Activated naive CD4-positive, alpha-beta T cell treated with anti-CD3 and anti-CD28 coated beads for 36 hours (primary cell): ENCODE results near the gene ASPHD2. TPM values are rescaled to one million over a fixed set of nuclear protein-coding genes. Genes with fewer than 3 reads are reported as not detected.

Source experiments
- CTCF ChIA-PET: fragments of 350-600 bp; sonication (Branson Sonifier 250); formaldehyde crosslinking; loops from one replicate; lab custom pipeline; 2021; ENCODE audit warnings: antibody characterized with exemption; lab: Charles Lee
- DNase-seq: peaks from one replicate; pipeline ENCODE4 v3.0.0-alpha.2; 2020
- H3K27ac Mint-ChIP-seq: one replicate; pipeline ENCODE4 v1.8.0; 2021; ENCODE audit warnings: mild to moderate bottlenecking, mixed read lengths
- H3K27me3 Mint-ChIP-seq: one replicate; pipeline ENCODE4 v1.8.0; 2021; ENCODE audit warnings: low read depth, mixed read lengths
- H3K36me3 Mint-ChIP-seq: one replicate; pipeline ENCODE4 v1.8.0; 2021; ENCODE audit warnings: low read depth, mixed read lengths
- H3K4me1 Mint-ChIP-seq: one replicate; pipeline ENCODE4 v1.8.0; 2021; ENCODE audit warnings: low read depth, mixed read lengths
- H3K4me3 Mint-ChIP-seq: one replicate; pipeline ENCODE4 v1.8.0; 2021; ENCODE audit warnings: mild to moderate bottlenecking, moderate library complexity, mixed read lengths
- H3K9me3 Mint-ChIP-seq: one replicate; pipeline ENCODE4 v1.8.0; 2021; ENCODE audit warnings: mixed read lengths
- intact Hi-C: fragments of 100-400 bp; cut with micrococcal nuclease; formaldehyde crosslinking; loops from one replicate; pipeline ENCODE4 v1.15.1; 2023
- total RNA-seq, 2 experiments: library from RNA; stranded (reverse); gene quantifications; one replicate each; pipeline ENCODE4 v1.2.3, GENCODE V29; 2021

The ASPHD2 gene
- 1 to 10 TPM; 4.4 to 4.7 TPM for total RNA-seq

- H3K36me3 Mint-ChIP-seq, result peaks cover 8% of the 10 kb centered on the region
- peak within 1 kb of the TSS; percentile 99 for H3K27ac Mint-ChIP-seq
- CTCF ChIA-PET, result interaction anchor here (0.8 to 1.5 kb wide), 3 partner anchors 31 to 43 kb away, joined by 3 to 6 read pairs (median 5); no protein-coding TSS in a partner anchor
- peak within 1 kb of the TSS; percentile 94 for H3K4me3 Mint-ChIP-seq
- intact Hi-C loops, result loop anchor here (1.0 to 5.0 kb wide), 6 partner anchors 34 to 1351 kb away; partner anchors contain the start of genes HPS4, SRRD and TPST2
- peak; percentile 83 for DNase-seq
- H3K9me3 Mint-ChIP-seq, result no peaks in the 10 kb centered on the region
- peaks cover 51% of the 10 kb centered on the region for H3K4me1 Mint-ChIP-seq
- peaks cover 4% of the 10 kb centered on the region for H3K27me3 Mint-ChIP-seq
Measured at GRCh38 chr22:26428515-26429457, at the start of gene ASPHD2. Gene ASPHD2, plus strand, starts transcription at chr22:26429260. Its CDS starts 4,356 bp downstream, at chr22:26433616.

GRCh38 chr22:26380072-26380830, 48.8 kb upstream of the ASPHD2 start:
- peaks cover 2% of the 10 kb centered on the region for H3K9me3 Mint-ChIP-seq
- H3K4me1 Mint-ChIP-seq, result peaks cover 8% of the 10 kb centered on the region
- intact Hi-C loops, result no loop called here
- H3K27me3 Mint-ChIP-seq, result peaks cover 41% of the 10 kb centered on the region
- DNase-seq, result no peak
- H3K27ac Mint-ChIP-seq, result no peak overlapping the region
- no peaks in the 10 kb centered on the region for H3K36me3 Mint-ChIP-seq
- no peak overlapping the region for H3K4me3 Mint-ChIP-seq
- CTCF ChIA-PET, result interaction anchor here (0.9 to 2.7 kb wide), 4 partner anchors 11 to 82 kb away, joined by 3 to 8 read pairs (median 3); no protein-coding TSS in a partner anchor

GRCh38 chr22:26382782-26383181, 46.3 kb upstream of the ASPHD2 start:
- intact Hi-C loops, result no loop called here
- no peak overlapping the region for H3K27ac Mint-ChIP-seq
- no peaks in the 10 kb centered on the region for H3K36me3 Mint-ChIP-seq
- no peaks in the 10 kb centered on the region for H3K4me1 Mint-ChIP-seq
- peaks cover 30% of the 10 kb centered on the region for H3K27me3 Mint-ChIP-seq
- DNase-seq, result no peak
- no peak overlapping the region for H3K4me3 Mint-ChIP-seq
- H3K9me3 Mint-ChIP-seq, result peaks cover 2% of the 10 kb centered on the region
- CTCF ChIA-PET, result interaction anchor here (0.7 to 3.6 kb wide), 5 partner anchors 13 to 79 kb away, joined by 3 to 13 read pairs (median 4); no protein-coding TSS in a partner anchor

GRCh38 chr22:26383968-26384556, 45.0 kb upstream of the ASPHD2 start:
- intact Hi-C loops, result no loop called here

GRCh38 chr22:26385164-26385563, 43.9 kb upstream of the ASPHD2 start:
- Mint-ChIP-seq H3K27ac (no peak overlapping the region), H3K9me3 (no peaks in the 10 kb centered on the region), H3K4me3 (no peak overlapping the region), H3K36me3 (no peaks in the 10 kb centered on the region), H3K27me3 (peaks cover 26% of the 10 kb centered on the region), H3K4me1 (no peaks in the 10 kb centered on the region)
- no peak for DNase-seq
- intact Hi-C loops, result no loop called here
- CTCF ChIA-PET, result interaction anchor here (0.9 to 3.6 kb wide), 3 partner anchors 10 to 76 kb away, joined by 3 to 13 read pairs (median 4); no protein-coding TSS in a partner anchor

More at GRCh38 chr22:26383968-26384556, 45.0 kb upstream of the ASPHD2 start:
- Mint-ChIP-seq H3K4me3 (no peak overlapping the region), H3K36me3 (no peaks in the 10 kb centered on the region), H3K27me3 (peaks cover 26% of the 10 kb centered on the region), H3K9me3 (no peaks in the 10 kb centered on the region), H3K27ac (no peak overlapping the region), H3K4me1 (no peaks in the 10 kb centered on the region)
- CTCF ChIA-PET, result interaction anchor here (1.1 to 3.6 kb wide), 3 partner anchors 13 to 77 kb away, joined by 3 to 13 read pairs (median 7); no protein-coding TSS in a partner anchor
- no peak for DNase-seq

GRCh38 chr22:26389125-26389524, 39.9 kb upstream of the ASPHD2 start:
- H3K36me3 Mint-ChIP-seq, result no peaks in the 10 kb centered on the region
- CTCF ChIA-PET, result interaction anchor here (2.0 kb wide), 1 partner anchor 24 kb away, joined by 6 read pairs; no protein-coding TSS in a partner anchor
- H3K27me3 Mint-ChIP-seq, result peaks cover 14% of the 10 kb centered on the region
- H3K4me3 Mint-ChIP-seq, result no peak overlapping the region
- H3K27ac Mint-ChIP-seq, result no peak overlapping the region
- H3K9me3 Mint-ChIP-seq, result no peaks in the 10 kb centered on the region
- no peak for DNase-seq
- intact Hi-C loops, result no loop called here
- H3K4me1 Mint-ChIP-seq, result no peaks in the 10 kb centered on the region

- no peaks in the 10 kb centered on the region for H3K36me3 Mint-ChIP-seq
- no peaks in the 10 kb centered on the region for H3K9me3 Mint-ChIP-seq
- CTCF ChIA-PET, result interaction anchor here (0.6 to 2.3 kb wide), 4 partner anchors 12 to 70 kb away, joined by 3 to 10 read pairs (median 4); no protein-coding TSS in a partner anchor
- no peak for DNase-seq
- no peak overlapping the region for H3K4me3 Mint-ChIP-seq
- H3K27ac Mint-ChIP-seq, result no peak overlapping the region
- H3K4me1 Mint-ChIP-seq, result no peaks in the 10 kb centered on the region
- peaks cover 9% of the 10 kb centered on the region for H3K27me3 Mint-ChIP-seq
- intact Hi-C loops, result no loop called here
Measured at GRCh38 chr22:26391091-26391490, 38.0 kb upstream of the ASPHD2 start.

- no peaks in the 10 kb centered on the region for H3K9me3 Mint-ChIP-seq
- no peak overlapping the region for H3K27ac Mint-ChIP-seq
- no peaks in the 10 kb centered on the region for H3K4me1 Mint-ChIP-seq
- intact Hi-C loops, result no loop called here
- DNase-seq, result no peak
- no peak overlapping the region for H3K4me3 Mint-ChIP-seq
- CTCF ChIA-PET, result interaction anchor here (0.6 to 2.3 kb wide), 4 partner anchors 12 to 69 kb away, joined by 3 to 10 read pairs (median 4); no protein-coding TSS in a partner anchor
- H3K27me3 Mint-ChIP-seq, result peaks cover 9% of the 10 kb centered on the region
- H3K36me3 Mint-ChIP-seq, result no peaks in the 10 kb centered on the region
Measured at GRCh38 chr22:26391623-26392022, 37.4 kb upstream of the ASPHD2 start.

- Mint-ChIP-seq H3K9me3 (no peaks in the 10 kb centered on the region), H3K4me3 (no peak overlapping the region), H3K4me1 (peaks cover 2% of the 10 kb centered on the region), H3K36me3 (no peaks in the 10 kb centered on the region), H3K27ac (no peak overlapping the region), H3K27me3 (peaks cover 2% of the 10 kb centered on the region)
- intact Hi-C loops, result no loop called here
- CTCF ChIA-PET, result no interaction called here
- no peak for DNase-seq
Measured at GRCh38 chr22:26393929-26394328, 35.1 kb upstream of the ASPHD2 start.

GRCh38 chr22:26394777-26395176, 34.3 kb upstream of the ASPHD2 start:
- no peaks in the 10 kb centered on the region for H3K36me3 Mint-ChIP-seq
- no peak overlapping the region for H3K4me3 Mint-ChIP-seq
- DNase-seq, result no peak
- peaks cover 2% of the 10 kb centered on the region for H3K4me1 Mint-ChIP-seq
- no peak overlapping the region for H3K27ac Mint-ChIP-seq
- intact Hi-C loops, result loop anchor here (5.0 kb wide), 1 partner anchor 88 kb away; the partner anchor contains the start of genes HPS4 and SRRD
- H3K27me3 Mint-ChIP-seq, result no peaks in the 10 kb centered on the region
- CTCF ChIA-PET, result interaction anchor here (0.8 to 4.8 kb wide), 5 partner anchors 9 to 67 kb away, joined by 3 to 44 read pairs (median 4); no protein-coding TSS in a partner anchor
- no peaks in the 10 kb centered on the region for H3K9me3 Mint-ChIP-seq

GRCh38 chr22:26395926-26396325, 33.1 kb upstream of the ASPHD2 start:
- CTCF ChIA-PET, result interaction anchor here (0.8 to 4.8 kb wide), 7 partner anchors 10 to 83 kb away, joined by 3 to 44 read pairs (median 5); no protein-coding TSS in a partner anchor
- no peaks in the 10 kb centered on the region for H3K27me3 Mint-ChIP-seq
- intact Hi-C loops, result loop anchor here (5.0 kb wide), 1 partner anchor 86 kb away; the partner anchor contains the start of genes HPS4 and SRRD

More at GRCh38 chr22:26395926-26396325, 33.1 kb upstream of the ASPHD2 start:
- Mint-ChIP-seq H3K36me3 (no peaks in the 10 kb centered on the region), H3K4me3 (no peak overlapping the region), H3K4me1 (peaks cover 2% of the 10 kb centered on the region), H3K9me3 (no peaks in the 10 kb centered on the region), H3K27ac (no peak overlapping the region)
- DNase-seq, result no peak
